ENCODE measurements around the gene BARD1.
"Not testable (repeated sequence)": the region's sequence is repeated elsewhere in the genome, so short reads cannot be mapped to it uniquely, and the experiment has no call there.

The BARD1 gene

DNA sequence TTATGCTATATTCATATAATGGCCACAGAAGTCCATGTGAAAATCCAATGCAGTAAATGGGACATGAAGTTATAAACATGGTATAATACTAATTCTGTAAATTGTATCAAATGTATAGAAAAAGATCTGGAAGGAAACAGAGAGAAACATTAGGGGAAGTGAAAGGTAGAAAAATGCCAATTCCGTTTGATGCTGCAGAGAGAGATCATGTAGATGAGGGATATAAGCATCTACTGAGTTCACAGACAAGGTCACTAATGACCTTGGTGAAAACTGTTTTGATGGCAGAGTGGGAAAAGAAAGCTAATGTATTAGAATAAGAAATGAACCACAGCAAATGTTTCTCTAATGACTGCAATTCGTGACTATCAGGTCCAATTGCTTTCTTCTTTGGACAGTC, 56.0 kb downstream of the BARD1 start:
- DNase-seq = no peak

DNA sequence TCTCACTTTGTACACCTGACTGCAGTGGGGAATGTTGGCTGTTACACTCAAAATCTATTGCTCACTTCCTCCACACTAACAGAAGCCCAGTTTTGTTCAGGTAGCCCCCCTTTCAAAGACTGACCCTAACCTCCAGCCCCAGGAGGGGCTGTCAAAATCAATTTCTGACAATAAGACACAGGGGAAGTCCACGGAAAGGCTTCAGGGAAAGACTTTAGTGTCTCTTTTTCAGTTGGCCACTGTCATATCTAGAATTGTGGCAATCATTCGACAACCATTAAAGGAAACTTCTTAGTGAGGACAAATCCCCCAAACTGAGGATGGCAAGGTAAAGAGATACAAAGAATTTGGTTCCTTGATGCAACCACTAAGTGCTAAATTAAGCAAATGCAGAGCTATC, 59.0 kb downstream of the BARD1 start:
- no peak for DNase-seq

DNA sequence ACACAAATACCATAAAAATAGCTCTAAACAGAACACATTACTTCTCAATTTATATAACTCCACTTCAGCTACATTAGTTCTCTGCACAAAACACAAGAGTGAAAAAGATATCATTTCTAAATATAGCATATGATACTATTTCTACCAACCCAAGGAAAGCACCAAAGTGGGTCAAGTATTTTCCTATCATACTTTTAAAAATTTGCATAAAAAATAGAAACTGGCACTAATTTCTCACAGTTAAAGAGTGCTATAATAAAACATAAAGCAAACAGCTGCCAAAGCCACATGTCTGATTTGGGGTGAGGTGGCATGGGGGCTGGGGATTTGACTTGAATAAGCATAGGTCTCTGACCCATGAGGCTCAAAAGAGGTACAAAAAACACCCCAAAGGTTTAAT, 61.5 kb downstream of the BARD1 start:
- DNase-seq = no peak

DNA sequence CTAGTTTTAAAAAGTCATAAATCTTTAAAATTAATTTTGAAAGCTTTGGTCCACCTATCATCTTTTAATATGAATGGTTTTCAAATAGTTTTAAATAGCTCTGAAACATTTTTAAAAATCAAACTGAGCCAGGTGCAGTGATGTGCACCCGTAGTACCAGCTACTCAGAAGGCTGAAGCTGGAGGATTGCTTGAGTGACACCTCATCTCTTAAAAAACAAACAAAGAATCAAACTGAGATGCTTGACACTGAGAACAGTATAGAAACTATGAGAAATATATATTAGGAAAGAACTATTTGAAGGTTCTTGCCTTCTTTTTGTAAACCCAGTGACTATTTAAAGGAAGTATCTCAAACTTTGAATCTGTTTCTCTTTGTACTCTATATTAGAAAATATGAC, 67.4 kb downstream of the BARD1 start:
- no peak for DNase-seq

DNA sequence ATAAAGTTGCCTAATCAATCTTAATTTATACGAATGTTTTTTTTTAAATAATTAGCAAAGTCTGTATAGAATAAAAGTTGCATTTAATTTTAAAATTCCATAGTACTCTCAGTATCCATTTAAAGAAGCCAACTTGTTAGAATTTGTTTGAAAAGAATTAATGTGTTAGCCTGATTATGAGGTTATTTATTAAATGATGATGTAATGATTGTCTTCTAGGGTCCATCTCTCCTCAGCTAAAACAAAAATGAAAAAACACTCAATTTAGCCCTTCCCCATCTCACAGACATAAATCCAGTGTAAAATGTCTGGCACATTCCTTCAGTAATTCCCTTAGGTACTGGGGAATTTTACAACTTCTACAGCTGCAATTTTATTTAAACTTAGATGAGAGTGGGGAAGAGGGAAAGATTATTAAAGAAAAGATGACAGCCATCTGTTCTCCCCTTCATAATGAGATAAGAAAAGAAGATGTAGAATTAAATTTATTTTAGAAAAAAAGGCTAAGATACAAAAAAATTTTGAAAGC, 68.6 kb downstream of the BARD1 start:
- DNase-seq = no peak

DNA sequence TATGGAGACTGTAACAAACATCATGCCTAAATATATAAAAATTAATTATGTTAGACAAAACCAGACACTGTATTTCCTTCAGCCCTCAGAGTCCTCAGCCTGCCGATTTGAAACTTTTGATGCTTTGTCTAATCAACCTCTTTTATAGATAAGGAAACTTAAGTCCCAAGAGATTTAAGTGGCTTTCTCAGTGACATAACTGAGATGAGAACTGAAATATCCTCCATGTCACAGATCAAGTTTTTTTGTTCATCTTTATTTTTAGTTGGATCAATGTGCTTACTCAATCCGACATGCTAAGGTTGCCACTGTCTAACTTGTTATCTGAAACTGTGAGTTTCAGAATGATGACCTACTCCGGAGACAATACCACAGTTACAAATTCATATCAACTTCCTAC, 72.3 kb downstream of the BARD1 start:
- no peak for DNase-seq

DNA sequence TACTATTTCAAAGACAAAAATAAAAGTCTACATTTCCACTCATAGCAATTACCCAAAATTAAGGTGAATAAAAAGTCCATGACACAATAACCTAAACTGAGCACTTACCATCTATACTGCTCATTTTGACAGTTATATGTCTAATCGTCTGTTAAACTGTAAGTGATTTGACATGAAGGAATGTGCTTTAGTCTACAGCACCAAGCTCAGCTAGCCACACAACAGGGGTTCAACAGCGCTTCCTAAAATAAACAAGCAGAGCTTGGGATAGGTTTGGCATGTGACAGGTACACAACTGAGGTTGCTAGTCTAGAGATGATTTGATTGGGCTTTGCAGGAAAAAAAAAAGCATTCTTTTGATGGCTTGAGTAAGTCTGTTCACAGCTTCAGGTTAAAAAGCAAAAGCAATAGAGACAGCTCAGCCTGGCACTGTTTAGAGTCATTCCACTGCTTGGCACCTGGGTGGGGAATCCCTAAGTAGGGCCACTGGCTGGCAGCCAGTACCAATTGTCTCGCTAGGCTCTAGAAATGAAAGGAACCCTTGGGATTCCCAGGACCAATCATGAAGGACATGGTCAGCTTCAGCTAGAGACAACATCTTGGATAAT, 78.6 kb downstream of the BARD1 start:
- no peak for DNase-seq

DNA sequence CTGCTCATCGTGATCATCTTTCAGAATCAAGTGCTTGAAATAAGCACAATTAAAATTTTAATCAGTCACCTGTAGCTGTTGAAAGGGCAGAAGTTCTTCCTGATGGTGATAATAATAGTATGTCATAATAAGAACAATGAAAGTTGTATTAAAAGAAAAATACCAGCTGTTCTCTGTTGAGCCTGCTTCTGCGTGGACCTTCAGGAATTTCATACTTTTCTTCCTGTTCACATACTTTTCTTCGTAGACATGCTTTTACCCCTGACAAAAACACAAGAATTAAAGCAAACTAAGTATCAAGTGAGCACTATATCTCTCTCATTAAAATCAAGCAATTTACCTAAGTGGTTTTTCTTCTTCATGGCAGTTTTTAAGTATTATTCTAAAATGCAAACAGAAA, 79.2 kb downstream of the BARD1 start:
- no peak for DNase-seq

DNA sequence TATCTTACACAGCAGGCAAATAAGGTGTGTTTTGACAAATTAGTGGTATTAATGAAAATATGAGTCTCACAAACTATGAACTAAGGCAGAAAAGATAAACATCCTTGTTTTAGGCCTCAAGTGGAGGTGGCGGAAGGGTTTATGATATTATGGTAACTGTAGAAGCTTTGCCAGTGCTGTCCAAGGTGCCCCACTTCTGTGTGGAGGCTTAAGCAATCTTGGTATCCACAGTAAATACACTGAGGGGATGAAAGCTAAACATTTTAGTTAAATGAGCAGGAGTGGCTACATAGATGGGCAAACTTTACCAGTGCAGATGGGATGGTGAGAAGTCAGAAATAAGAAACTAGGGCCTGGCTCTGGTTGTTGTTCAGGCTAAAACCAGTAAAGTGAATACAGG, 84.7 kb downstream of the BARD1 start:
- DNase-seq = no peak

DNA sequence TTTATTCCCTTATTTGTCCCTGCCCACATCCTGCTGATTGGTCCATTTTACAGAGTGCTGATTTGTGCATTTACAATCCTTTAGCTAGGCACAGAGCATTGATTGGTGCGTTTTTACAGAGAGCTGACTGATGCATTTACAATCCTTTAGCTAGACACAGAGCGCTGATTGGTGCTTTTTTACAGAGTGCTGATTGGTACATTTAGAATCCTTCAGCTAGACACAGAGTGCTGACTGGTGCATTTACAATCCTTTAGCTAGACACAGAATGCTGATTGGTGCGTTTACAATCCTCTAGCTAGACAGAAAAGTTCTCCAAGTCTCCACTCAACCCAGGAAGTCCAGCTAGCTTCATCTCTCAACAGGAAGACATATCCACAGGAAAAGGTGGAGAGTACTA, 91.6 kb downstream of the BARD1 start:
- DNase-seq = not testable (repeated sequence)

DNA sequence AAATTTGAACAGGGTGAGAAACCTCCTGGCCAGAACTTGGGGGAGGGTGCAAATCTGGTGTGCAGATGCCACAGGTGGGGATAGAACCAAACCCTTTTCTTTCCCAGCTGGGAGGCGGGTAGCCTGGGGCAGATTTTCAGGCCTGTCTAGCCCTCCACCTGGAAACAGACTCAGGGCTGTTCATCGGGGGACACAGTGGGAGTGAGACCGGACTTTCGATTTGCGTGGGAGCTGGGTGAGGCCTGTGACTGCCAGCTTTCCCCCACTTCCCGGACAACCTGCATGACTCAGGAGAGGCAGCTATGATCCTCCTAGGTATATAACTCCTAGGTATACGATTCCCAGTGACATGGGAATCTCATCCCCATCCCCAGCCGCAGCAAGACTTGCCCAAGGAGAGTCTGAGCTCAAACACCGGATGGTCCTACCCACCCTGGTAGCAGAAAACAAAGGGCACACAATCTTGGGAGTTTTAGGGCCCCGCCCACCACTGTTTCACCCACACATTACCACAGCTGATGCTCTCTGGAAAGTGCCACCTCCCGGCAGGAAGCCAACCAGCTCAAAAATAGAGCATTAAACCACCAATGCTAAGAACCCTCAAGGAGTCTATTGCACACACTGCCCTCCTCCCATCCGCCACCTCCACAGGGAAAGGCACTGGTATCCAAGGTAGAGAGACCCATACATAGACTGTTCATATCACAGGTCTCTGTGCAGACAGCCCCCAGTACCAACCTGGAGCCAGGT, 92.5 kb downstream of the BARD1 start:
- DNase-seq = no peak

DNA sequence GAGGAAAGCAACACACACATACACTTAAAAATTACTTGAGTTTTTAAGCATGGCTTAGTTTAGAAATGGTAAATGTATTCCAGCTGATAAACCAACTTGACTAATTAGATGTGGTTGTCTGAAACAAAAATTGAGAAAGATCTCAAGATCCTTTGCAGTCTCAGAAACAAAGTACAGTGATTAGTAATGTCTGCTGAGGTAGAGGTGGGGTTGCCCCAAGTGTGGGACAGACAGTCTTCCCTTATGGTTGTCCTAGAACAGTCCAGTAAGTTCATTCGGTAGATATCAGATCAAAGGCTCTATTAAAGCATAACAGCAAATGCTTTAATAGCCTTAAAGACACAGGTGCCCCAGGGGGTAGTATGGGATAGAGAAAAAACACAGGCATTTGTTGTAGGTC, 94.5 kb downstream of the BARD1 start:
- no peak for DNase-seq

DNA sequence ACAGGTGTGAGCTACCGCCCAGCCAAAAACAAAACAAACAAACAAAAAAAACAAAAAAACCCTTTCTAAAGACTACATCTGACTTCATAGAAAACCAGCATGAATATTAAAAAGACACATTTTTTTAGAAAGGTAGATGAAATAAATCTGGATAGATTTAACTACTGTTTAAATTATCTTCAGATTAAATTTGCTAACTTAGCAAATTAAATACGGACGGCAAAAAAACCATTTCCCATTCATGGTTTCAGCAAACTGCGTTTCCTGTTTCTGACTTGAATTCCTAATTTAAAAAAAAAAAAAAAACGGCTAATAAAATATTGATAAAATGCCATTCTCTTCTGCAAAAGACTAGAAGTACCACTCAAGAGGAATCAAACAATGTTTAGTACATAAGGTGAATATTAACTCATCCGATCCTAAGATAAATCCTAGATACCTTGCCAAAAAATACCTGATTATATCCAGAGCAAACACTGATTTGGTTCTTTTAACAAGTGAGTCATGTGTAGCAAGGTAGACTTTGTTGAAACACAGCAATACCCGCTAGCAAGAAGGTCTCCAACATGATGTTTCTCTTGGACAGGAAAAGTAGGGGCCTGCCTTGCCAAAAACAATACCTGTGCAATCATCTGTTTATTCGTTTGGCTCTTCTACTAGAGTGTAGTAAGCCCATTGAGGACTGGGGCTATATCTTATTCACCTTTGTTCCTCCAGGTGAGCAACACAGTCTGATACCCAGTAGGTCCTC, 96.2 kb downstream of the BARD1 start:
- no peak for DNase-seq

DNA sequence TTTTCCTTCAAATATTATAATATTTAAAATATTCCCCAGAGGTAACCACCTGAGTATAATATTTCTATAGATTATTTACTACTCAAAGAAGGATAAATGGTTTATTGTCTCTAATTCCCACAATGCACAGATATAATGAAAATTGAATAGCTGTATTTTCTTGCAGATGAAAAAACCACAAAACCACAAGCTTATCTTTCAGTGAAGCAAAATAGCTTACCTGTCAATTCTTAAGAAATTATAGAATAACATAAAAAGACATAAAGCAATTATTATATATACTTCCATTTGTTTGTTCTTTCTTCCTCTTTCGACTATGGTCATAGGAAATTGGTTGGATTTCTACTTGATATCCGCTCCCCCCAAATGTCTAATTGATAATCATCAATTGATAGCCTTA, 98.8 kb downstream of the BARD1 start:
- no peak for DNase-seq

DNA sequence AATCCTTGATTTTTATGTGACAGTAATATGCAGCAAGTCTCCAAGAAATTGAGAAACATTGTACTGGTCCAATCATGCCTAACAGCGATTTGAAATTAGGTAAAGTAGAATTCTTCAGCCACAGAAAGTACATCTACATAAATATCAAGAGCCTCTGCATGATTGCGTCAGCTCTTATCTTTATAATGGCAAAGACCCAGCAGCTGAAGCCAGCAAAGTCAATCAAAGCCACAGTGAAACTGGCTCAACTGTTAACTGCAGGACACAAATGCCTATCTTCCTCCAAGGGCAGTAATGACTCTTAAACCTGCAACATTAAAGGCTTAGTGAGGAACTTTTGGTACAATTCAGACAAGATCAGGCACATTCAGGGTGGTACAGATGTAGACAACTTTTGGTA, 102.5 kb downstream of the BARD1 start:
- DNase-seq = no peak

DNA sequence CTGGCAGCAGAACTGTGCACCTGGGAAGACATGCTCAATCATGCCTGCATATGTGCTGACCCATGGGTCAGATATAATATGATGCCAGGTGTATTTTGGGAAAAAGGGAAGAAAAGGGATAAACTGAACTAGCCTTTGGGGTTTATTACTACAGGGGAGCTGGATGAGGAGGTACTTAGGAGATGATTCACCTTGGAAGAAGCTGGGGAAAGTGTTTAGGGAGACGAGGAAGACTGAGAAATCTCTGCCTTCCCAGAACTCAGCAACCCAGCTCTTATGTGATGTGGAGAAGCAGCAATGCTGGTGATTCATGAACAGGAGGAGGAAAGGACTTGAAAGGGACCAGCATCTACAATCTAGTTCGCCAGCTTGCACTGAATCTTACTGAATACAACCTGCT, 110.2 kb downstream of the BARD1 start:
- no peak for DNase-seq

DNA sequence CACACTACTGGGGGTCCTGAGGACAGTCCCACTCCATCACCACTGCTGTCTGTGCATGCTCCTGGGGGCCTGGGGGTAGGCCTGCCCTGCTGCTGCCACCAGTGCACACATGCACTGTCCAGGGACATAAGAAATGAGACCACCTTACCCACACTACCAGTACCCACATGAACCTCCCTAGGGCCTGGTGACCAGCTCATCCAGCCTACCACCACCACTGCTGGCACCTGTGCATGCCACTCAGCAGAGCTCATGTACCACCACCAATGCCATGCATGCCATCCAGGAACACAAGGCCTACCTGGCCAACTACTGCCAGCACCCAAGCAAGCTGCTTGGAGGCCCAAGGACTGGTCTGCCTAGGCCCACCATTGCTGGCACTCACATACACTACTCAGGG, 112.8 kb downstream of the BARD1 start:
- DNase-seq = no peak

DNA sequence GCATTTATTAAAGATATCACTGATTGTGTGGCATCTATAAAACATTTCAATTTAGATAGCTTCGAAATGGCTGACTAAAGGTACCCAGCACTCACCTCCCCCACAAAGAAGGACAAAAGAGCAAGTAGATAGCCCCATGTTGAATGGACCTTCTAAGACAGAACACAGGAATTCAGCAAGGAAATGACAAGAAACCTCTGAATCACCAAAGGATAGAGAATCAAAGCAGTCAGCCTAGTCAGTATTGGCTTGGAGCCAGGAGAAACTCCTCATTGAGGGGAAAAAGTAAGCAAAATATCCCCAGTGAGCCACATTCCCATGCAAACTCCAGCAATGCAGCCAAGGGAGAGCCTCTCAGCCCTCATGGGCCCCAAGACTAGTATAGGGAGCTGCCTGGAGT, 113.7 kb downstream of the BARD1 start:
- DNase-seq = no peak

DNA sequence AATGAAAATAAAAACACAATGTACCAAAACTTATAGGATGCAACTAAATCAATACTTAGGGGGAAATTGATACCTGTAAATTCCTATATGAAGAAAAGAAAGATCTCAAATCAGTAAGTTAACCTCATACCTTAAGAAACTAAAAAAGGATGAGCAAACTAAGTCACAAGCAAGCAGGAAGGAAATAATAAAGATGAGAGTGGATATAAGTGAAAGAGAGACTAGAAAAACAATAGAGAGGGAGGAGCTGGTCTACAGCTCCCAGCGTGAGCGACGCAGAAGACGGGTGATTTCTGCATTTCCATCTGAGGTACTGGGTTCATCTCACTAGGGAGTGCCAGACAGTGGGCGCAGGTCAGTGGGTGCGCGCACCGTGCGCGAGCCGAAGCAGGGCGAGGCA, 125.9 kb downstream of the BARD1 start:
- not testable (repeated sequence) for DNase-seq

DNA sequence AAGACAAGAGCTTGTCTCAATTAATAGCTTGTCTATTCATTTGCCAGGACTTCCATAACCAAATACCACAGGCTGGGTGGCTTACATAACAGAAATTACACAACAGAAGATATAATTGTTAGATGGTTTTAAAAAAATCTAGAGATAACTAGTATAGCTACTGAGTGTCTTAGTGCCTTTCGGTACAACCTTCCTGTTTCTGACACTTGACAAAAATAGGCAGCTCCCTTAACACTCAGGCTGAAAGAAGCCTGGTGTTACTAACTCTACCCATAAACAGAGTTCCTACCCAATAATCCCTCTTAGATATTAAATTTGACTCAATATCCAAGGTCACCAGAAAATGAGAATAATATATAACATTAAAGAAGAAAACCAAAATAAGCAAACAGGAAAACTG, 129.7 kb downstream of the BARD1 start:
- DNase-seq = no peak

DNA sequence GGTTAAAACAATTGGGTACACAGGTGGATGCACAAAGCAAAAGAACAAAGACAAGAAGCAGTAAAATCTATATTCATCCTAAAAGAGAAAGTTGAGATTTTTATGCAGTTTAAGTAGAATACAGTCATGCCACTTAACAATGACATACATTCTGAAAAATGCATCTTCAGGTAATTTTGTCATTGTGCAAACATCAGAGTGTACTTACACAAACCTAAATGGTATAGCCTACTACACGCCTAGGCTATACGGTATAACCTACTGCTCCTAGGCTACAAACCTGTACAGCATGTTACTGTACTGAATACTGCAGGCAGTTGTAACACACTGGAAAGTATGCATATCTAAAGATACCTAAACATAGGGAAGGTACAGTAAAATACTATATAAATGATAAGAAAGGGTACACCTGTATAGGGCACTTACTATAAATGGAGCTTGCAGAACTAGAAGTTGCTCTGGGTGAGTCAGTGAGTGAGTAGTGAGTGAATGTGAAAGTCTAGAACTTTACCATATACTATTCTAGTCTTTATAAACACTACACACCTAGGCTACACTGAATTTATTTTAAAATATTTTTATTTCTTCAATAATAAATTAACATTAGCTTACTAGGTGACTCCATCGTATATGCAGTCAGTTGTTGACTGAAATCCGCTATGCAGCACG, 132.9 kb downstream of the BARD1 start:
- no peak for DNase-seq
